HUES6 (cell line): ENCODE data around the gene DCDC2C.

ENCODE experiments used
- H3K27ac ChIP-seq: 2 replicates; pipeline ENCODE4 v1.7.0; 2013; ENCODE audit warnings: low read depth, mild to moderate bottlenecking, low read length, inconsistent platforms
- H3K27me3 ChIP-seq: 2 replicates; pipeline ENCODE4 v1.6.1; 2013; ENCODE audit warnings: low read length; ENCODE audit not compliant: control insufficient read depth, insufficient read depth
- H3K36me3 ChIP-seq: 2 replicates; pipeline ENCODE4 v1.6.1; 2013; ENCODE audit warnings: low read length; ENCODE audit not compliant: control insufficient read depth, insufficient read depth
- H3K4me1 ChIP-seq: 2 replicates; pipeline ENCODE4 v1.6.1; 2013; ENCODE audit warnings: low read length; ENCODE audit not compliant: control insufficient read depth, insufficient read depth
- H3K4me3 ChIP-seq: 2 replicates; pipeline ENCODE4 v1.5.1; 2013; ENCODE audit warnings: low read depth, low read length
- H3K9ac ChIP-seq: one replicate; pipeline ENCODE4 v1.6.1; 2013; ENCODE audit warnings: mild to moderate bottlenecking, low read length
- H3K9me3 ChIP-seq: 2 replicates; pipeline ENCODE4 v1.6.1; 2013; ENCODE audit warnings: low read depth, low read length; ENCODE audit not compliant: control insufficient read depth, insufficient read depth

DCDC2C gene

DNA sequence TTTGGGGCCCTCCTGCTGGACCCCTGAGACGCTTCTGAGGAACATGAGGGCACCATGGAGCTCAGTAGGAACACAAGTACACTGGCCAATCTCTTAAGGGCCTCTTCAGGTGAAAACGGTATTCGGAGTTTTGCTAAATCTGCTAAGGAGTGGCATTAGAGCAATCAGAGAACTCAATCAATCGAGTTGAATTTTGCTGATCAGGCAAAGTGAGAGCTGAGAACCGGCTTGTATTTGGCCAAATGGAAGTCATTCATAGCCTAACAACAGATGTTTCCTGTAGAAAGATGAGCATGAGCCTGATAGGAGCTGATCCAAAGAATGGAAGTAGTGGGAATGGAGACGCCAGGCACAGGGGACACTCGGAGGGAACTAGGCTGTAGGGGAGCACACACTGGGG is 133.7 kb downstream of the DCDC2C start:
- no peaks in the 10 kb centered on the region for H3K4me1 ChIP-seq
- no peak overlapping the region for H3K9ac ChIP-seq
- H3K36me3 ChIP-seq, result no peaks in the 10 kb centered on the region
- H3K27ac ChIP-seq, result no peak overlapping the region
- peaks cover 8% of the 10 kb centered on the region; the same call in 1 of the 2 replicates for H3K9me3 ChIP-seq
- no peak overlapping the region for H3K4me3 ChIP-seq
- H3K27me3 ChIP-seq, result no peaks in the 10 kb centered on the region

DNA sequence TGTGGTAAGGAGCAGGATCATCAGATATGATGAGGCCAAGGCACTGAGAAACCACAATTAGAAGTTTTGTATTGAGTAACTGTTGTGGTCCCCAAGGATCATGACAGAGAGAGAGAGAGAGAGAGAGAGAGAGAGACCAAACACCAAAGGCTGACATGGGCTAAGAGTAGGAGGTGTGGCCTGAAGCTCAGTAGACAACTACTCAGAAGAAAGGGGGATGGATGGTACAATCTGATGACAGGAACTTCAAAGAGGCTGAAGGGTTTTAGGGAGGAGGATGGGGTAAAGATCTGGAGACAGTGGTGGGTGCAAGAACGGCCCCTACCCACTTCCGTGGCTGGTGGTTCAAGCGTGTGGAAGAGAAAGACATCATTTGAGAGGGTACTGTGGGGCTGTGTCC is 135.0 kb downstream of the DCDC2C start:
- no peak overlapping the region for H3K4me3 ChIP-seq
- no peaks in the 10 kb centered on the region for H3K36me3 ChIP-seq
- no peak overlapping the region for H3K9ac ChIP-seq
- H3K4me1 ChIP-seq, result no peaks in the 10 kb centered on the region
- H3K27me3 ChIP-seq, result no peaks in the 10 kb centered on the region
- no peak overlapping the region for H3K27ac ChIP-seq
- 0 out of 2 replicates have a peak, but pooled peaks cover 6% of the 10 kb centered on the region for H3K9me3 ChIP-seq

DNA sequence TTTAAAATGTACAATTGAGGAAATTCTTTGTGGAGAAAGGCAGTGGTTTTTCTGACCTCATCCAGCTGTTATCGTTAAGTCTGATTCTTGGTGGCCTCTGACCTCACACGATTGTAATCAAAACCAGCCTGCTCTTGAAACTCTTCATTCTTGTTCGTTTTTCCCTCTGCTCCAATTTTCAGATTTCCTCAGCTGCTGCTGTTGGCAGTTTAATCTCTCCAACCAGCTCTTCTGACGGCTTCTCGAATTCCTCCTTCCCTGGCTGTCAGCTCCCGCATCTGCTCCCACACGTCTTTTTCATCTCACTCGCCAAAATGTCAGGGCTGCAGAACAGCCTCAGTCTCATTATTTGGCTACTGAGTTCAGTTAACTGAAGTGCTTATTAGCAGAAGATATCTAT is 136.1 kb downstream of the DCDC2C start:
- H3K9me3 ChIP-seq, result 0 out of 2 replicates have a peak, but pooled peaks cover 6% of the 10 kb centered on the region
- H3K27ac ChIP-seq, result no peak overlapping the region
- H3K4me3 ChIP-seq, result no peak overlapping the region
- H3K36me3 ChIP-seq, result no peaks in the 10 kb centered on the region
- H3K4me1 ChIP-seq, result no peaks in the 10 kb centered on the region
- no peaks in the 10 kb centered on the region for H3K27me3 ChIP-seq
- H3K9ac ChIP-seq, result no peak overlapping the region

DNA sequence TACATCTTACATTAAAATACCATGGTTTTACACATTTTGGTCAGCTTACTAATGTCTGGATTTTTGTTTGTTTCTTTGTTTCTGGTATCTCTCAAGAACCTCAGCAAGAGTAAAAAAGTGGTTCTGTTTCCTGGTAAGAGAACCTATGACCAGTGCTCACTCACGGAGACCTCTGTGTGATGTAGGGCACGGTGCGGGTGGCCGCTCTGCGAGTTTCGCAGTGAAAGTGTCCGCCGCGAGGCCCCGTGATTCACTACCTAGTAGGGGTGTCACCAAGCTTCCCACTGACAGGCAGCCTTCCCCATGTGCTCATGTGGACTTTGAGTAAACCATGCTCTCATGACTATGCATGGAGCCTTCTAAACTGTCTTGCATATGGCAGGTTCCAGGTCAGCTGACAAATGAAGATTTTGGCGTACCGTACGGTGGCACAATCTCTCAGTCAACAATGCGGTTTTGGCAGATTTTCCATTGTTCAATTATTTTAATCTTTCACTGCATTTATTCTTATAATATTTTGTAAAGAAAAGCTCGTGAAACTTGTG is 137.3 kb downstream of the DCDC2C start:
- no peak overlapping the region for H3K4me3 ChIP-seq
- H3K9me3 ChIP-seq, result 0 out of 2 replicates have a peak, but pooled peaks cover 6% of the 10 kb centered on the region
- H3K4me1 ChIP-seq, result no peaks in the 10 kb centered on the region
- H3K9ac ChIP-seq, result no peak overlapping the region
- H3K27ac ChIP-seq, result no peak overlapping the region
- no peaks in the 10 kb centered on the region for H3K36me3 ChIP-seq
- no peaks in the 10 kb centered on the region for H3K27me3 ChIP-seq

DNA sequence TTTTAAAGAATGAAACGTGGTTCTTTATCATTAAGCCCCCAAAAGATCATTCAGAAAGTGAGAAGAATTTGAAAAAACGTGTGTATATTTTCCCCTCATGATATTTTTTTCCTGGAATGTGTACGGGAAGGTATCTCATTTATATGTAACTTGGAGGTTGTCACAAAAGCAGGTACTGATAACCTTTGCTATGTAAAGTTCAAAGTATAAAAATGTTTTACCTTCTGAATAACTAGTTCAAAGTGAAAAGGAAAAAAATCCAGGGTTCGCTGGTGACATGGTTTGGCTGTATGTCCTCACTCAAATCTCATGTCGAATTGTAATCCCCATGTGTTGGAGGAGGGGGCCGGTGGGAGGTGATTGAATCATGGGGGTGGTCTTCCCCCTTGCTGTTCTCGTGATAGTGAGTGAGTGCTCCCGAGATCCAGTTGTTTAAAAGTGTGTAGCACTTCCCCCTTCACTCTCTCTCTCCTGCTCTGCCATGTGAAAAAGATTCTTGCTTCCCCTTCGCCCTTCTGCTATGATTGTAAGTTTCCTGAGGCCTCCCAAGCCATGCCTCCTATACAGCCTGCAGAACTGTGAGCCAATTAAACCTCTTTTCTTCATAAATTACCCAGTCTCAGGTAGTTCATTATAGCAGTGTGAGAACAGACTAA is 144.2 kb downstream of the DCDC2C start:
- no peak overlapping the region for H3K9ac ChIP-seq
- H3K36me3 ChIP-seq, result no peaks in the 10 kb centered on the region
- H3K4me1 ChIP-seq, result no peaks in the 10 kb centered on the region
- no peak overlapping the region for H3K4me3 ChIP-seq
- H3K9me3 ChIP-seq, result peaks cover 6% of the 10 kb centered on the region; the same call in 1 of the 2 replicates
- H3K27ac ChIP-seq, result no peak overlapping the region
- no peaks in the 10 kb centered on the region for H3K27me3 ChIP-seq

DNA sequence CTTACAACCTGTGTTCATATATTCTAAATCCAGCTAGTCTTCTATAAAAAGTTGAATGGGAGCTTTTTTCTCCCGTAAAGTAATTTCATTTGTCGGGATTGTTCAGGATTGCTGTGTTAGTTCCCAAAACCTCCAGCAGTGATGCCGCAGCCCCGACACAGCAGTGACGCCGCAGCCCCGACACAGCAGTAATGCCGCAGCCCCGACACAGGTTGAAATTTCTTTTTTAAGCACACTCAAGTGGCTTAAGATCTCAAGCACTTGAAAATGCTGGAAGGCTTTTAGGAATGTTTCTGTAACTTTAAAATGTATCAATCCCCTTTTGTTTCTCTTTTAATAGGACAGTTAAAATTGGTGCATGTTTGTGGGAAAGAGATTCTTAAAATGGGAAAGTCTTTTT is 145.4 kb downstream of the DCDC2C start:
- Histone ChIP-seq H3K4me3 (no peak overlapping the region), H3K9me3 (peaks cover 14% of the 10 kb centered on the region), H3K9ac (no peak overlapping the region), H3K27ac (no peak overlapping the region), H3K27me3 (no peaks in the 10 kb centered on the region), H3K36me3 (no peaks in the 10 kb centered on the region), H3K4me1 (no peaks in the 10 kb centered on the region)

DNA sequence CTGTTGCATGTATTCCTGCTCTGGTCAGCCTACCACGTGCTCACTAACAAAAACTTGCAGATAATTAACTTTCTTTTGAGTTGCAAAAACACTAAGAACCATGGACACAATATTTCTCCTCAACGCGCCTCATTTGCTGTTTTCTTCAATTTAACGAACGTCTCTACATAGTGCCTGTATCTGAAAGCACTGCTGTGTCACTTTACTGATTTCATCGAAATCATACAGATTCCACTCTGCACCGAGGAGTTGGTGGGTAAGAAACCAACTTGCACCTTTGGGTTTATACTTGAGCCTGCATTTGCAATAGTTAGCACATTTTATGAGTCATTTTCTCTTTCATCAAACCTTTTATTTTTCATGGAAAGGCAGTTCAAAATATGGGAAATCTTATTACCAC is 145.8 kb downstream of the DCDC2C start:
- peaks cover 18% of the 10 kb centered on the region for H3K9me3 ChIP-seq
- H3K27me3 ChIP-seq, result no peaks in the 10 kb centered on the region
- H3K9ac ChIP-seq, result no peak overlapping the region
- H3K4me3 ChIP-seq, result no peak overlapping the region
- H3K36me3 ChIP-seq, result no peaks in the 10 kb centered on the region
- H3K4me1 ChIP-seq, result no peaks in the 10 kb centered on the region
- H3K27ac ChIP-seq, result no peak overlapping the region

DNA sequence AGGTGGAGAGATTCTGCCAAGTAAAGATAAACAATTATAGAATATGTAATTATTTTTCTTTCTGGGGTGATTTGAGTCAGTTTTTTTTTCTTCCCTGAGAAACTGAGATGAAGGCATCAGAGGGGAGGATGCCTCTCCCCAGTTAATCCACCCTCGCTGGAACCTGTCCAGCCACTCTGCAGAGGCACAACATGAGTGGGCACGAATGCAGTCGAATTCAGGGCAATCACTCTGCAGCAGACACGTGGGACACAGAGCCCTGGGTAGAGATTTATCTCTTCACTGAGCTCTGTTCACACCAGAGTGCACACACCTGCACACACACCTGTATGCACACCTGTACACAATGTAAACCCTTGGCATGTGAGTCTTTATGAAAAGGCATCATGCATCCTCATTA is 154.2 kb downstream of the DCDC2C start:
- no peaks in the 10 kb centered on the region for H3K4me1 ChIP-seq
- peaks cover 20% of the 10 kb centered on the region for H3K9me3 ChIP-seq
- H3K36me3 ChIP-seq, result no peaks in the 10 kb centered on the region
- no peak overlapping the region for H3K27ac ChIP-seq
- H3K9ac ChIP-seq, result no peak overlapping the region
- no peak overlapping the region for H3K4me3 ChIP-seq
- H3K27me3 ChIP-seq, result no peaks in the 10 kb centered on the region

DNA sequence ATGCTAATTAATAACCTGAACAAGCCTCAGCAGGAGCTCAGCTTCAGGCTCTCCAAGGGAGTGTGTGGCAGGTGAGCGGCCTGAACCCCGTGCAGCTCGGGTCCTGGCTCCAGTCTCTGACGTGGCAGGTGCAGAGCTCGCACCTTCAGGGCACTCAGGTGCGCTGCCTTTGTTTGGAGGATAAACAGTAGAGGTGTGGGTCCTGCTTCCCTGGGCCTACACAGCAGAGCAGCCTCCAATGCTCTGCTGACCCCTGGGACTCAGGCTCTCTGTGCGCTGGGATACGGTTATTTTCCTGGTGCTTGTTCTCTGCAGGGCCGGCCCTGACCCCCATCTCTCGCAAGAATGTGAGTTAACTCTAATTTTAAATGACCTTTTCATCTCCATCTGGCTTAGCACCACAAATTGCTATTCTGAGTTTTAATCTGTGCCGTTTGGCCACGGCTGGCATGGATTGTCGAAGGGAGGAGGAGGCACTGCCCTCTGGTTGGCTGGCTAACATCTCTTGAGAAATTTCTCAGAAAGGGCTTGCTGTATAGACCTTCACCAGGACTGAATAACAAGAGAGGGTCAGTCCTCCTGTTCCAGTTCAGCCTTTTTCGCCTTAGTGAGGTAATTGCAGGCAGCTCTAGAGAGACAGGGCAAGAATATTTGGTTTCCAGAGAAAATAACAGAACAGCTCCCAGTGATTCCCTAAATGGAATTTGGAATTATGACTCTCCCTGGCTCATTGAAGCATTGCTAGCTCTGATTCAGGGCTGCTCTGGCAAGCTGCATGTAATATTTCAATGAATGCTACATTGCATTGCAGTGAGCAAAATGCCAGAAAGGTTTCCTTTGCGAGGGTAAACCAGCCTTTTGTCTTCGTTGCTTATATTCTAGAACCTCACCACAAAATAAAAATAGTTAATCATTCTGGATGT is 161.8 kb downstream of the DCDC2C start:
- Histone ChIP-seq H3K4me3 (no peak overlapping the region), H3K36me3 (no peaks in the 10 kb centered on the region), H3K9me3 (peaks cover under 1% of the 10 kb centered on the region; the same call in 1 of the 2 replicates), H3K4me1 (no peaks in the 10 kb centered on the region), H3K9ac (no peak overlapping the region), H3K27ac (no peak overlapping the region), H3K27me3 (no peaks in the 10 kb centered on the region)

DNA sequence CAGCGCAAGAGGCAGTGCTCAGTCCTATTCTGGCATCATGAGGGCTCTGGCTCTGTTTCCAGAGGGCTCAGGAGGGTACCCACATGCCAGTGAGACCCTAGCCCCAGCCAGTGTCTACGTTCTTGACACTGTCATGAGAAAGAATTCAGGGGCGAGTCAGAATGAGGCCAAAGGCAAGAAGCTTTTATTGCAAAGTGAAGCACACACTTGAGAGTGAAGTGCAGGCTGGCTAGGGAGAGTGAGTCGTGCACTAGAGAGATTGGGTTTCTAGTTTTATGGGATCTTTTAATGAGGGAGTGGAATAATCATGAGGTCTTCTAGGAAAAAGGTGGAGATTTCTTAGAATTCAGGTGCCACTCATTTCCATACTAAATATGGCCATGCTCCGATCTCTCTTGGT is 164.1 kb downstream of the DCDC2C start:
- Histone ChIP-seq H3K27ac (no peak overlapping the region), H3K9me3 (peaks cover 15% of the 10 kb centered on the region), H3K36me3 (no peaks in the 10 kb centered on the region), H3K9ac (no peak overlapping the region), H3K27me3 (no peaks in the 10 kb centered on the region), H3K4me1 (no peaks in the 10 kb centered on the region), H3K4me3 (no peak overlapping the region)
